Activated T-cell treated with anti-CD3 and anti-CD28 coated beads, Interleukin-2, amount 50 U/mL, for 24 hours (primary cell): ENCODE data around the gene ZCCHC2.

Experiments used
- DNase-seq: peaks from one replicate; pipeline ENCODE4 v3.0.0-alpha.2; 2020
- H3K27ac Mint-ChIP-seq: 2 replicates; pipeline ENCODE4 v1.8.0; 2020; ENCODE audit warnings: mild to moderate bottlenecking, mixed read lengths
- H3K27me3 Mint-ChIP-seq: 2 replicates; pipeline ENCODE4 v1.8.0; 2020; ENCODE audit warnings: mixed read lengths
- H3K36me3 Mint-ChIP-seq: 2 replicates; pipeline ENCODE4 v1.8.0; 2020; ENCODE audit warnings: low read depth, mixed read lengths
- H3K4me1 Mint-ChIP-seq: 2 replicates; pipeline ENCODE4 v1.8.0; 2020; ENCODE audit warnings: low read depth, mixed read lengths
- H3K4me3 Mint-ChIP-seq: 2 replicates; pipeline ENCODE4 v1.8.0; 2020; ENCODE audit warnings: mild to moderate bottlenecking, moderate library complexity, mixed read lengths
- H3K9me3 Mint-ChIP-seq: 2 replicates; pipeline ENCODE4 v1.8.0; 2020; ENCODE audit warnings: mixed read lengths

Gene ZCCHC2

GRCh38 chr18:62610701-62611411 lies 88.0 kb downstream of the ZCCHC2 start:
- H3K9me3 Mint-ChIP-seq: no peaks in the 10 kb centered on the region
- no peaks in the 10 kb centered on the region for H3K36me3 Mint-ChIP-seq
- no peaks in the 10 kb centered on the region for H3K4me1 Mint-ChIP-seq
- no peak for DNase-seq
- H3K27ac Mint-ChIP-seq: no peak overlapping the region
- peaks cover 31% of the 10 kb centered on the region for H3K27me3 Mint-ChIP-seq
- no peak overlapping the region for H3K4me3 Mint-ChIP-seq

- Mint-ChIP-seq H3K9me3 (no peaks in the 10 kb centered on the region), H3K4me3 (no peak overlapping the region), H3K27me3 (peaks cover 39% of the 10 kb centered on the region), H3K4me1 (no peaks in the 10 kb centered on the region), H3K27ac (no peak overlapping the region), H3K36me3 (no peaks in the 10 kb centered on the region)
- no peak for DNase-seq
Measured at GRCh38 chr18:62611453-62612288, 88.8 kb downstream of the ZCCHC2 start.

GRCh38 chr18:62612289-62612645 lies 89.4 kb downstream of the ZCCHC2 start:
- Mint-ChIP-seq H3K4me3 (no peak overlapping the region), H3K27ac (no peak overlapping the region), H3K36me3 (no peaks in the 10 kb centered on the region), H3K9me3 (no peaks in the 10 kb centered on the region), H3K27me3 (peaks cover 41% of the 10 kb centered on the region), H3K4me1 (no peaks in the 10 kb centered on the region)
- DNase-seq: no peak

GRCh38 chr18:62612776-62613175 lies 90.0 kb downstream of the ZCCHC2 start:
- H3K4me1 Mint-ChIP-seq: no peaks in the 10 kb centered on the region
- no peaks in the 10 kb centered on the region for H3K36me3 Mint-ChIP-seq
- H3K27ac Mint-ChIP-seq: no peak overlapping the region
- H3K4me3 Mint-ChIP-seq: no peak overlapping the region
- peaks cover 41% of the 10 kb centered on the region for H3K27me3 Mint-ChIP-seq
- no peak for DNase-seq
- H3K9me3 Mint-ChIP-seq: no peaks in the 10 kb centered on the region

- Mint-ChIP-seq H3K27ac (no peak overlapping the region), H3K9me3 (no peaks in the 10 kb centered on the region), H3K4me1 (no peaks in the 10 kb centered on the region), H3K4me3 (no peak overlapping the region), H3K36me3 (no peaks in the 10 kb centered on the region), H3K27me3 (peaks cover 47% of the 10 kb centered on the region)
- no peak for DNase-seq
Measured at GRCh38 chr18:62614494-62614893, 91.7 kb downstream of the ZCCHC2 start.

GRCh38 chr18:62616331-62616805 lies 93.5 kb downstream of the ZCCHC2 start:
- H3K4me1 Mint-ChIP-seq: no peaks in the 10 kb centered on the region
- H3K27ac Mint-ChIP-seq: no peak overlapping the region
- no peaks in the 10 kb centered on the region for H3K9me3 Mint-ChIP-seq
- DNase-seq: no peak
- H3K27me3 Mint-ChIP-seq: peaks cover 45% of the 10 kb centered on the region
- no peaks in the 10 kb centered on the region for H3K36me3 Mint-ChIP-seq
- no peak overlapping the region for H3K4me3 Mint-ChIP-seq

- Mint-ChIP-seq H3K27ac (no peak overlapping the region), H3K36me3 (no peaks in the 10 kb centered on the region), H3K27me3 (peaks cover 40% of the 10 kb centered on the region), H3K9me3 (no peaks in the 10 kb centered on the region), H3K4me3 (no peak overlapping the region), H3K4me1 (no peaks in the 10 kb centered on the region)
- DNase-seq: no peak
Measured at GRCh38 chr18:62617793-62618591, 95.2 kb downstream of the ZCCHC2 start.

GRCh38 chr18:62618735-62619134 lies 95.9 kb downstream of the ZCCHC2 start:
- Mint-ChIP-seq H3K27ac (no peak overlapping the region), H3K9me3 (no peaks in the 10 kb centered on the region), H3K4me3 (no peak overlapping the region), H3K27me3 (peaks cover 37% of the 10 kb centered on the region), H3K4me1 (no peaks in the 10 kb centered on the region), H3K36me3 (no peaks in the 10 kb centered on the region)
- DNase-seq: no peak

- H3K4me1 Mint-ChIP-seq: no peaks in the 10 kb centered on the region
- H3K36me3 Mint-ChIP-seq: no peaks in the 10 kb centered on the region
- H3K9me3 Mint-ChIP-seq: no peaks in the 10 kb centered on the region
- H3K4me3 Mint-ChIP-seq: no peak overlapping the region
- H3K27ac Mint-ChIP-seq: no peak overlapping the region
- H3K27me3 Mint-ChIP-seq: peaks cover 17% of the 10 kb centered on the region
- no peak for DNase-seq
Measured at GRCh38 chr18:62621546-62621945, 98.7 kb downstream of the ZCCHC2 start.

- Mint-ChIP-seq H3K27me3 (peaks cover 3% of the 10 kb centered on the region), H3K27ac (no peak overlapping the region), H3K9me3 (no peaks in the 10 kb centered on the region), H3K4me3 (no peak overlapping the region), H3K36me3 (no peaks in the 10 kb centered on the region), H3K4me1 (no peaks in the 10 kb centered on the region)
- no peak for DNase-seq
Measured at GRCh38 chr18:62625019-62625418, 102.2 kb downstream of the ZCCHC2 start.
